ENCODE results near the gene GSTO2. TPM values are rescaled to one million over a fixed set of nuclear protein-coding genes. Genes with fewer than 3 reads are reported as not detected.

The GSTO2 gene
- total and polyA plus RNA-seq, 2 of the 13 experiments (the other 11 are each of a cell fraction or from before 2014, with no cell fraction given) = 2.1 to 7.9 TPM

GRCh38 chr10:104288355-104288754 lies 19.4 kb downstream of the GSTO2 start (continued):
- TF ChIP-seq EEA1 (CRISPR knock-in tag; IDR thresholded peaks at IDR 0.05; ENCODE audit: borderline replicate concordance) (no peak), MNT (IDR thresholded peaks at IDR 0.05) (no peak), KDM4B (CRISPR knock-in tag; IDR thresholded peaks at IDR 0.05) (no peak), KLF13 (CRISPR knock-in tag; IDR thresholded peaks at IDR 0.05) (no peak), ZNF720 (CRISPR knock-in tag; IDR thresholded peaks at IDR 0.05) (no peak), ZNF10 (CRISPR knock-in tag; IDR thresholded peaks at IDR 0.05; ENCODE audit: borderline replicate concordance, low read depth) (no peak), GLMP (CRISPR knock-in tag; IDR thresholded peaks at IDR 0.05; ENCODE audit: borderline replicate concordance) (no peak), ZFP41 (CRISPR knock-in tag; IDR thresholded peaks at IDR 0.05; ENCODE audit: borderline replicate concordance) (no peak), MEIS1 (CRISPR knock-in tag; IDR thresholded peaks at IDR 0.05; ENCODE audit: borderline replicate concordance) (no peak), ATF7 (IDR thresholded peaks at IDR 0.05) (peak; percentile 11; the same call in 1 of the 2 replicates), ATF7 (CRISPR knock-in tag; IDR thresholded peaks at IDR 0.05) (no peak; the same call in 1 of the 2 replicates), ZNF441 (CRISPR knock-in tag; IDR thresholded peaks at IDR 0.05; ENCODE audit: borderline replicate concordance) (no peak), HDAC6 (IDR thresholded peaks at IDR 0.05; ENCODE audit: low read depth, low read length) (no peak), ADNP (CRISPR knock-in tag; IDR thresholded peaks at IDR 0.05) (no peak), KLF12 (CRISPR knock-in tag; IDR thresholded peaks at IDR 0.05; ENCODE audit: borderline replicate concordance) (no peak), TRIM24 (CRISPR knock-in tag; IDR thresholded peaks at IDR 0.05) (no peak), CBFB (CRISPR knock-in tag; IDR thresholded peaks at IDR 0.05) (0 out of 2 replicates have a peak, but pooled peaks have one; percentile 25), ZNF747 (CRISPR knock-in tag; IDR thresholded peaks at IDR 0.05; ENCODE audit: borderline replicate concordance) (no peak), PREB (CRISPR knock-in tag; IDR thresholded peaks at IDR 0.05) (no peak), BATF2 (CRISPR knock-in tag; IDR thresholded peaks at IDR 0.05) (no peak), DMAP1 (CRISPR knock-in tag; IDR thresholded peaks at IDR 0.05) (no peak), NBN (conservative IDR thresholded peaks at IDR 0.05) (no peak), EED (CRISPR knock-in tag; IDR thresholded peaks at IDR 0.05) (no peak), CHCHD3 (CRISPR knock-in tag; IDR thresholded peaks at IDR 0.05) (no peak), RBAK (CRISPR knock-in tag; IDR thresholded peaks at IDR 0.05) (no peak), ARNT (IDR thresholded peaks at IDR 0.05) (no peak), ZNF496 (CRISPR knock-in tag; IDR thresholded peaks at IDR 0.05; ENCODE audit: insufficient replicate concordance) (no peak)
- TF ChIP-seq, protein P1, sequence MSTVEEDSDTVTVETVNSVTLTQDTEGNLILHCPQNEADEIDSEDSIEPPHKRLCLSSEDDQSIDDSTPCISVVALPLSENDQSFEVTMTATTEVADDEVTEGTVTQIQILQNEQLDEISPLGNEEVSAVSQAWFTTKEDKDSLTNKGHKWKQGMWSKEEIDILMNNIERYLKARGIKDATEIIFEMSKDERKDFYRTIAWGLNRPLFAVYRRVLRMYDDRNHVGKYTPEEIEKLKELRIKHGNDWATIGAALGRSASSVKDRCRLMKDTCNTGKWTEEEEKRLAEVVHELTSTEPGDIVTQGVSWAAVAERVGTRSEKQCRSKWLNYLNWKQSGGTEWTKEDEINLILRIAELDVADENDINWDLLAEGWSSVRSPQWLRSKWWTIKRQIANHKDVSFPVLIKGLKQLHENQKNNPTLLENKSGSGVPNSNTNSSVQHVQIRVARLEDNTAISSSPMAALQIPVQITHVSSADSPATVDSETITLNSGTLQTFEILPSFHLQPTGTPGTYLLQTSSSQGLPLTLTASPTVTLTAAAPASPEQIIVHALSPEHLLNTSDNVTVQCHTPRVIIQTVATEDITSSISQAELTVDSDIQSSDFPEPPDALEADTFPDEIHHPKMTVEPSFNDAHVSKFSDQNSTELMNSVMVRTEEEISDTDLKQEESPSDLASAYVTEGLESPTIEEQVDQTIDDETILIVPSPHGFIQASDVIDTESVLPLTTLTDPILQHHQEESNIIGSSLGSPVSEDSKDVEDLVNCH (CRISPR knock-in tag; IDR thresholded peaks at IDR 0.05) = no peak

Measured in HepG2 (cell line).